ENCODE measurements around the gene ENHO.
A peak's percentile ranks its signal among the peaks of the same experiment; 100 is the strongest.
"Not testable (repeated sequence)": the region's sequence is repeated elsewhere in the genome, so short reads cannot be mapped to it uniquely, and the experiment has no call there.

ENHO gene

GRCh38 chr9:34505370-34506120 lies 17.2 kb downstream of the ENHO start:
- DNase-seq: peak; percentile 15 to 68

GRCh38 chr9:34503406-34503805 lies 19.4 kb downstream of the ENHO start:
- DNase-seq: no peak

- DNase-seq: peak in 1 of 2 experiments; percentile 12
These were observed 19.9 kb downstream of the ENHO start for GRCh38 chr9:34502891-34503290.

- DNase-seq: no peak
These were observed 20.3 kb downstream of the ENHO start for GRCh38 chr9:34502471-34502870.

GRCh38 chr9:34501889-34502425 lies 20.8 kb downstream of the ENHO start:
- DNase-seq: peak; percentile 57 to 83

- no peak for DNase-seq
These were observed 21.4 kb downstream of the ENHO start for GRCh38 chr9:34501372-34501771.

- peak; percentile 61 to 67 for DNase-seq
These were observed 22.0 kb downstream of the ENHO start for GRCh38 chr9:34500623-34501267.

GRCh38 chr9:34499076-34499475 lies 23.7 kb downstream of the ENHO start:
- DNase-seq: no peak

- peak; percentile 25 to 74 for DNase-seq
These were observed 24.2 kb downstream of the ENHO start for GRCh38 chr9:34498553-34498952.

- no peak for DNase-seq
These were observed 26.6 kb downstream of the ENHO start for GRCh38 chr9:34496149-34496712.

- DNase-seq: no peak
These were observed 28.7 kb downstream of the ENHO start for GRCh38 chr9:34493972-34494535.

GRCh38 chr9:34492051-34492450 lies 30.7 kb downstream of the ENHO start:
- DNase-seq: no peak

GRCh38 chr9:34491596-34491995 lies 31.2 kb downstream of the ENHO start:
- DNase-seq: no peak

GRCh38 chr9:34490760-34491159 lies 32.0 kb downstream of the ENHO start:
- DNase-seq: no peak

- no peak for DNase-seq
These were observed 32.4 kb downstream of the ENHO start for GRCh38 chr9:34490360-34490759.

GRCh38 chr9:34486572-34486971 lies 36.2 kb downstream of the ENHO start:
- no peak for DNase-seq

GRCh38 chr9:34485822-34486221 lies 37.0 kb downstream of the ENHO start:
- no peak for DNase-seq

GRCh38 chr9:34484678-34485077 lies 38.1 kb downstream of the ENHO start:
- DNase-seq: no peak

- not testable (repeated sequence) for DNase-seq
These were observed 40.0 kb downstream of the ENHO start for GRCh38 chr9:34482746-34483145.

- DNase-seq: not testable (repeated sequence)
These were observed 41.2 kb downstream of the ENHO start for GRCh38 chr9:34481620-34482019.

GRCh38 chr9:34479431-34479866 lies 43.3 kb downstream of the ENHO start:
- DNase-seq: peak in 1 of 2 experiments; percentile 33

- DNase-seq: no peak
These were observed 45.2 kb downstream of the ENHO start for GRCh38 chr9:34477541-34477940.

GRCh38 chr9:34475097-34475496 lies 47.7 kb downstream of the ENHO start:
- no peak for DNase-seq
